ENCODE measurements around the gene PSD2.

The PSD2 gene

GRCh38 chr5:139849942-139850341, 54.3 kb downstream of the PSD2 start:
- no peak for TF ChIP-seq CTCF (IDR thresholded peaks at IDR 0.05; ENCODE audit: borderline replicate concordance, control extremely low read depth, extremely low read depth, insufficient read depth, missing control alignments)
- no peak for DNase-seq (ENCODE audit: low spot score)
- in situ Hi-C loops (cut with MboI; ENCODE audit: low sequenced_read_pairs, unreplicated experiment) = loop anchor here (10.0 kb wide), 1 partner anchor 65 kb away; no protein-coding TSS in a partner anchor

GRCh38 chr5:139850423-139851016, 54.9 kb downstream of the PSD2 start:
- TF ChIP-seq CTCF (IDR thresholded peaks at IDR 0.05; ENCODE audit: borderline replicate concordance, control extremely low read depth, extremely low read depth, insufficient read depth, missing control alignments) = no peak
- in situ Hi-C loops (cut with MboI; ENCODE audit: low sequenced_read_pairs, unreplicated experiment) = loop anchor here (10.0 kb wide), 1 partner anchor 66 kb away; no protein-coding TSS in a partner anchor
- DNase-seq (ENCODE audit: low spot score) = no peak

GRCh38 chr5:139851558-139851957, 56.0 kb downstream of the PSD2 start:
- DNase-seq (ENCODE audit: low spot score) = no peak
- in situ Hi-C loops (cut with MboI; ENCODE audit: low sequenced_read_pairs, unreplicated experiment) = loop anchor here (10.0 kb wide), 1 partner anchor 67 kb away; no protein-coding TSS in a partner anchor
- TF ChIP-seq CTCF (IDR thresholded peaks at IDR 0.05; ENCODE audit: borderline replicate concordance, control extremely low read depth, extremely low read depth, insufficient read depth, missing control alignments) = no peak

- in situ Hi-C loops (cut with MboI; ENCODE audit: low sequenced_read_pairs, unreplicated experiment) = loop anchor here (10.0 kb wide), 1 partner anchor 68 kb away; no protein-coding TSS in a partner anchor
- TF ChIP-seq CTCF (IDR thresholded peaks at IDR 0.05; ENCODE audit: borderline replicate concordance, control extremely low read depth, extremely low read depth, insufficient read depth, missing control alignments) = no peak
- DNase-seq (ENCODE audit: low spot score) = no peak
Measured at GRCh38 chr5:139852696-139853095, 57.1 kb downstream of the PSD2 start.

GRCh38 chr5:139854029-139854605, 58.5 kb downstream of the PSD2 start:
- no peak for DNase-seq (ENCODE audit: low spot score)
- TF ChIP-seq CTCF (IDR thresholded peaks at IDR 0.05; ENCODE audit: borderline replicate concordance, control extremely low read depth, extremely low read depth, insufficient read depth, missing control alignments) = no peak
- in situ Hi-C loops (cut with MboI; ENCODE audit: low sequenced_read_pairs, unreplicated experiment) = loop anchor here (10.0 kb wide), 1 partner anchor 69 kb away; no protein-coding TSS in a partner anchor

- no peak for DNase-seq (ENCODE audit: low spot score)
- TF ChIP-seq CTCF (IDR thresholded peaks at IDR 0.05; ENCODE audit: borderline replicate concordance, control extremely low read depth, extremely low read depth, insufficient read depth, missing control alignments) = no peak
- in situ Hi-C loops (cut with MboI; ENCODE audit: low sequenced_read_pairs, unreplicated experiment) = loop anchor here (10.0 kb wide), 1 partner anchor 70 kb away; no protein-coding TSS in a partner anchor
Measured at GRCh38 chr5:139854953-139855352, 59.3 kb downstream of the PSD2 start.

Data from GM13976 (cell line).